Measurements from ENCODE around the gene LY86. TPM values are rescaled to one million over a fixed set of nuclear protein-coding genes. Genes with fewer than 3 reads are reported as not detected.

LY86 gene
- total and polyA plus RNA-seq, 2 of the 13 experiments (the other 11 are each of a cell fraction or from before 2014, with no cell fraction given), result not detected

- TF ChIP-seq ZFP90 (CRISPR knock-in tag; IDR thresholded peaks at IDR 0.05; ENCODE audit: borderline replicate concordance) (no peak), ZNF451 (CRISPR knock-in tag; IDR thresholded peaks at IDR 0.05) (no peak), SOX13 (IDR thresholded peaks at IDR 0.05) (no peak), SOX13 (CRISPR knock-in tag; conservative IDR thresholded peaks at IDR 0.05 in 1 of 2, IDR thresholded peaks at IDR 0.05 in 1 of 2) (peak in 1 of 2 experiments; percentile 40; a peak in 2 of 4 replicates), POGZ (CRISPR knock-in tag; IDR thresholded peaks at IDR 0.05) (no peak), MED1 (CRISPR knock-in tag; IDR thresholded peaks at IDR 0.05) (0 out of 2 replicates have a peak, but pooled peaks have one; percentile 26), ZNF468 (CRISPR knock-in tag; IDR thresholded peaks at IDR 0.05) (no peak), NR2C2 (CRISPR knock-in tag; IDR thresholded peaks at IDR 0.05; ENCODE audit: borderline replicate concordance) (no peak), WIZ (CRISPR knock-in tag; IDR thresholded peaks at IDR 0.05) (peak; percentile 52; the same call in 1 of the 2 replicates), BCL6 (CRISPR knock-in tag; IDR thresholded peaks at IDR 0.05) (peak; percentile 67), RARA (CRISPR knock-in tag; IDR thresholded peaks at IDR 0.05) (no peak), GATAD2A (CRISPR knock-in tag; IDR thresholded peaks at IDR 0.05) (peak; percentile 22; the same call in 1 of the 2 replicates), CREB1 (IDR thresholded peaks at IDR 0.05) (peak; percentile 1; the same call in 1 of the 2 replicates), CREB1 (CRISPR knock-in tag; IDR thresholded peaks at IDR 0.05) (peak; percentile 31; the same call in 1 of the 2 replicates), KLF15 (CRISPR knock-in tag; IDR thresholded peaks at IDR 0.05; ENCODE audit: borderline replicate concordance) (no peak), CEBPG (CRISPR knock-in tag; IDR thresholded peaks at IDR 0.05) (no peak), RAD51 (IDR thresholded peaks at IDR 0.05; ENCODE audit: borderline replicate concordance) (peak; percentile 27; the same call in 1 of the 2 replicates), ZNF17 (CRISPR knock-in tag; IDR thresholded peaks at IDR 0.05) (no peak), MAFF (IDR thresholded peaks at IDR 0.05; ENCODE audit: low read depth, low read length) (peak; percentile 49; the same call in 1 of the 2 replicates), MAFK (conservative IDR thresholded peaks at IDR 0.05 in 1 of 2, IDR thresholded peaks at IDR 0.05 in 1 of 2; ENCODE audit: low read length in 2 of 2) (peak in 1 of 2 experiments; percentile 30; a peak in 2 of 4 replicates), HNRNPUL1 (IDR thresholded peaks at IDR 0.05; ENCODE audit: low read depth, low read length) (peak; percentile 86; the same call in 1 of the 2 replicates)
- TF ChIP-seq, protein P1, sequence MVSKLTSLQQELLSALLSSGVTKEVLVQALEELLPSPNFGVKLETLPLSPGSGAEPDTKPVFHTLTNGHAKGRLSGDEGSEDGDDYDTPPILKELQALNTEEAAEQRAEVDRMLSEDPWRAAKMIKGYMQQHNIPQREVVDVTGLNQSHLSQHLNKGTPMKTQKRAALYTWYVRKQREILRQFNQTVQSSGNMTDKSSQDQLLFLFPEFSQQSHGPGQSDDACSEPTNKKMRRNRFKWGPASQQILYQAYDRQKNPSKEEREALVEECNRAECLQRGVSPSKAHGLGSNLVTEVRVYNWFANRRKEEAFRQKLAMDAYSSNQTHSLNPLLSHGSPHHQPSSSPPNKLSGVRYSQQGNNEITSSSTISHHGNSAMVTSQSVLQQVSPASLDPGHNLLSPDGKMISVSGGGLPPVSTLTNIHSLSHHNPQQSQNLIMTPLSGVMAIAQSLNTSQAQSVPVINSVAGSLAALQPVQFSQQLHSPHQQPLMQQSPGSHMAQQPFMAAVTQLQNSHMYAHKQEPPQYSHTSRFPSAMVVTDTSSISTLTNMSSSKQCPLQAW (CRISPR knock-in tag; IDR thresholded peaks at IDR 0.05), result peak; percentile 44; the same call in 1 of the 2 replicates
These were observed 95.7 kb downstream of the LY86 start (continued) for GRCh38 chr6:6683969-6684833.
